ENCODE measurements around the gene LRIG1.

The LRIG1 gene

GRCh38 chr3:66396161-66396760 is 104.6 kb downstream of the LRIG1 start (continued):
- TF ChIP-seq ZNF37A (tag by site-specific recombination; IDR thresholded peaks at IDR 0.05) = no peak
- no peak for TF ChIP-seq ZNF175 (tag by site-specific recombination; IDR thresholded peaks at IDR 0.05)
- no peak for TF ChIP-seq INSM2 (tag by site-specific recombination; IDR thresholded peaks at IDR 0.05)
- no peak for TF ChIP-seq ZNF23 (tag by site-specific recombination; IDR thresholded peaks at IDR 0.05; ENCODE audit: borderline replicate concordance)

GRCh38 chr3:66395635-66396034 is 105.2 kb downstream of the LRIG1 start:
- Histone ChIP-seq H3K4me3 (ENCODE audit: low read depth, low read length) (no peak overlapping the region), H3K36me3 (ENCODE audit: control insufficient read depth in 2 of 2, insufficient read depth in 1 of 2, low read length in 2 of 2) (peaks cover 0 to 83% of the 10 kb centered on the region in 2 experiments; a peak in 1 of 3 replicates), H3K27ac (ENCODE audit: extremely low read depth, low read depth, low read length) (no peak overlapping the region), H3K9me3 (ENCODE audit: control insufficient read depth, insufficient read depth, low read depth, low read length) (no peaks in the 10 kb centered on the region), H3K4me1 (ENCODE audit: control insufficient read depth, insufficient read depth, low read length) (no peaks in the 10 kb centered on the region)
- TF ChIP-seq ZNF776 (tag by site-specific recombination; IDR thresholded peaks at IDR 0.05; ENCODE audit: borderline replicate concordance) = no peak
- peak; percentile 42; the same call in 1 of the 2 replicates for TF ChIP-seq ZIC2 (tag by site-specific recombination; IDR thresholded peaks at IDR 0.05)
- CTCF ChIA-PET = no interaction called here
- POLR2A ChIA-PET = no interaction called here

GRCh38 chr3:66394753-66395249 is 106.0 kb downstream of the LRIG1 start:
- H3K4me1 ChIP-seq (ENCODE audit: control insufficient read depth, insufficient read depth, low read length) = no peaks in the 10 kb centered on the region
- no peak for TF ChIP-seq ZNF596 (tag by site-specific recombination; IDR thresholded peaks at IDR 0.05)
- TF ChIP-seq ZBTB20 (tag by site-specific recombination; IDR thresholded peaks at IDR 0.05) = no peak
- no peak for TF ChIP-seq ZNF416 (tag by site-specific recombination; IDR thresholded peaks at IDR 0.05)

DNA sequence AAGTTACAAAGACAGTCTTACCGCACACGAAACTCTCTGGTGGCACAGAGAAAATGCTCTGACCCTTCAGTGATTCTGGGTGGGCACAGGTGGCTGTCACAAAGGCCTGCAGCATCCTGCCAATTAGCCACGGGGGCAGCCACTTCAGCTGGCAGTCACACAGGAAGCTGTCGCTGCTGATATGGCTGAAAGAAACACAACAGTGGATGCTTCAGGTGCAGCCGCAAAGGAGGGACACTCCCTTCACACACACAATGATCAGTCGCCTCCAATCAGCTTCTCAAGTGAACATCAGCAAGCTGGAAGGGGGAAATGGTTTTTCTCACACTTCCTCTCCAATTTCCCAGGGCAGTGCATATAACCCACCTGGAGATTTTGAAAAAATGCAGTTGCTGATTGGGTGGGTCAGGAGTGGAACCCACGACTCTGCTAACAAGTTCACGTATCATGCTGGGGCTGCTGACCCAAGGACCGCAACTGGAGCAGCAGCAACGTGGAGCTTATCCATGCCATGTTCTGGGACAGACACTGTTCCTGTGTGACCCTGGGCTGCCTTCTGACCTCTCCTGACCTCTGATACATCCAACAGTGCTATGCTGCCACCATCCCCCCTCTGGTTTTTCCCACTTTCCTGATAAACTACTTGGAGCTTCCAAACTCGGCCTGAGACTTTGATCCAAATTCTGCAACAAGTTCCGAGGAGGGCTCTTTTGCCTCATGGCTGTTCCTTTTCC is 106.6 kb downstream of the LRIG1 start:
- CTCF ChIA-PET = interaction anchor here (2.0 kb wide), 1 partner anchor 16 kb away, joined by 10 read pairs; no protein-coding TSS in a partner anchor
- Histone ChIP-seq H3K9me3 (ENCODE audit: control insufficient read depth, insufficient read depth, low read depth, low read length) (no peaks in the 10 kb centered on the region), H3K36me3 (ENCODE audit: control insufficient read depth in 2 of 2, insufficient read depth in 1 of 2, low read length in 2 of 2) (peaks cover 0 to 79% of the 10 kb centered on the region in 2 experiments; a peak in 1 of 3 replicates), H3K4me1 (ENCODE audit: control insufficient read depth, insufficient read depth, low read length) (no peaks in the 10 kb centered on the region), H3K27ac (ENCODE audit: extremely low read depth, low read depth, low read length) (no peak overlapping the region), H3K4me3 (ENCODE audit: low read depth, low read length) (no peak overlapping the region)
- POLR2A ChIA-PET = no interaction called here
- TF ChIP-seq GLI4 (tag by site-specific recombination; IDR thresholded peaks at IDR 0.05) (no peak), ZNF37A (tag by site-specific recombination; IDR thresholded peaks at IDR 0.05) (no peak), ZNF544 (tag by site-specific recombination; IDR thresholded peaks at IDR 0.05) (no peak), ZNF362 (tag by site-specific recombination; IDR thresholded peaks at IDR 0.05) (no peak), ZNF530 (tag by site-specific recombination; IDR thresholded peaks at IDR 0.05; ENCODE audit: low read depth) (no peak), HOXA7 (CRISPR knock-in tag; IDR thresholded peaks at IDR 0.05; ENCODE audit: borderline replicate concordance) (no peak), ZNF132 (tag by site-specific recombination; IDR thresholded peaks at IDR 0.05; ENCODE audit: borderline replicate concordance) (no peak), KLF7 (tag by site-specific recombination; IDR thresholded peaks at IDR 0.05; ENCODE audit: borderline replicate concordance) (no peak), PRDM6 (tag by site-specific recombination; IDR thresholded peaks at IDR 0.05) (no peak), ZNF670 (tag by site-specific recombination; IDR thresholded peaks at IDR 0.05; ENCODE audit: low read depth) (no peak)
- TF ChIP-seq, protein P1, sequence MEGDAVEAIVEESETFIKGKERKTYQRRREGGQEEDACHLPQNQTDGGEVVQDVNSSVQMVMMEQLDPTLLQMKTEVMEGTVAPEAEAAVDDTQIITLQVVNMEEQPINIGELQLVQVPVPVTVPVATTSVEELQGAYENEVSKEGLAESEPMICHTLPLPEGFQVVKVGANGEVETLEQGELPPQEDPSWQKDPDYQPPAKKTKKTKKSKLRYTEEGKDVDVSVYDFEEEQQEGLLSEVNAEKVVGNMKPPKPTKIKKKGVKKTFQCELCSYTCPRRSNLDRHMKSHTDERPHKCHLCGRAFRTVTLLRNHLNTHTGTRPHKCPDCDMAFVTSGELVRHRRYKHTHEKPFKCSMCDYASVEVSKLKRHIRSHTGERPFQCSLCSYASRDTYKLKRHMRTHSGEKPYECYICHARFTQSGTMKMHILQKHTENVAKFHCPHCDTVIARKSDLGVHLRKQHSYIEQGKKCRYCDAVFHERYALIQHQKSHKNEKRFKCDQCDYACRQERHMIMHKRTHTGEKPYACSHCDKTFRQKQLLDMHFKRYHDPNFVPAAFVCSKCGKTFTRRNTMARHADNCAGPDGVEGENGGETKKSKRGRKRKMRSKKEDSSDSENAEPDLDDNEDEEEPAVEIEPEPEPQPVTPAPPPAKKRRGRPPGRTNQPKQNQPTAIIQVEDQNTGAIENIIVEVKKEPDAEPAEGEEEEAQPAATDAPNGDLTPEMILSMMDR (tag by site-specific recombination; IDR thresholded peaks at IDR 0.05) = no peak
- TF ChIP-seq, protein P2, sequence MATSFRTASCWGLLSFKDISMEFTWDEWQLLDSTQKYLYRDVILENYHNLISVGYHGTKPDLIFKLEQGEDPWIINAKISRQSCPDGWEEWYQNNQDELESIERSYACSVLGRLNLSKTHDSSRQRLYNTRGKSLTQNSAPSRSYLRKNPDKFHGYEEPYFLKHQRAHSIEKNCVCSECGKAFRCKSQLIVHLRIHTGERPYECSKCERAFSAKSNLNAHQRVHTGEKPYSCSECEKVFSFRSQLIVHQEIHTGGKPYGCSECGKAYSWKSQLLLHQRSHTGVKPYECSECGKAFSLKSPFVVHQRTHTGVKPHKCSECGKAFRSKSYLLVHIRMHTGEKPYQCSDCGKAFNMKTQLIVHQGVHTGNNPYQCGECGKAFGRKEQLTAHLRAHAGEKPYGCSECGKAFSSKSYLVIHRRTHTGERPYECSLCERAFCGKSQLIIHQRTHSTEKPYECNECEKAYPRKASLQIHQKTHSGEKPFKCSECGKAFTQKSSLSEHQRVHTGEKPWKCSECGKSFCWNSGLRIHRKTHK (tag by site-specific recombination; IDR thresholded peaks at IDR 0.05) = no peak

More at GRCh38 chr3:66394753-66395249, 106.0 kb downstream of the LRIG1 start:
- POLR2A ChIA-PET = no interaction called here
- Histone ChIP-seq H3K9me3 (ENCODE audit: control insufficient read depth, insufficient read depth, low read depth, low read length) (no peaks in the 10 kb centered on the region), H3K4me3 (ENCODE audit: low read depth, low read length) (no peak overlapping the region), H3K27ac (ENCODE audit: extremely low read depth, low read depth, low read length) (no peak overlapping the region), H3K36me3 (ENCODE audit: control insufficient read depth in 2 of 2, insufficient read depth in 1 of 2, low read length in 2 of 2) (peaks cover 0 to 80% of the 10 kb centered on the region in 2 experiments; a peak in 1 of 3 replicates)
- CTCF ChIA-PET = interaction anchor here (2.0 kb wide), 1 partner anchor 17 kb away, joined by 10 read pairs; no protein-coding TSS in a partner anchor
